Lung (tissue), 12 donors: ENCODE measurements around the gene CTDSPL. TPM values are rescaled to one million over a fixed set of nuclear protein-coding genes. Genes with fewer than 3 reads are reported as not detected.

Source experiments
- ATAC-seq: fragments of 200-7000 bp; cut with Tn5 transposase; one replicate; pipeline ENCODE4 v1.9.1; 2020; ENCODE audit warnings: moderate number of reproducible peaks; ENCODE audit not compliant: insufficient read depth, low FRiP score
- DNase-seq, 3 donors: peaks; one replicate each; pipeline ENCODE4 v3.0.0-alpha.2; 2013 to 2017
- H3K27ac ChIP-seq, 2 donors: one replicate each; pipeline ENCODE4 v1.5.1; 2013; ENCODE audit warnings: mild to moderate bottlenecking in 2 of 2, moderate library complexity in 2 of 2, control low read depth in 1 of 2, inconsistent platforms in 1 of 2, low read depth in 1 of 2, low read length in 1 of 2
- H3K27me3 ChIP-seq, 3 donors: one replicate each; pipeline ENCODE4 v1.5.1; 2013; ENCODE audit warnings: low read length in 2 of 3; ENCODE audit not compliant: control insufficient read depth in 3 of 3, insufficient read depth in 3 of 3
- H3K36me3 ChIP-seq, 4 donors: one replicate each; pipeline ENCODE4 v1.5.1; 2013; ENCODE audit warnings: low read length in 4 of 4, mild to moderate bottlenecking in 1 of 4, moderate library complexity in 1 of 4; ENCODE audit not compliant: control insufficient read depth in 4 of 4, insufficient read depth in 4 of 4
- H3K4me1 ChIP-seq, 5 donors: one replicate each; pipeline ENCODE4 v1.5.1; 2013; ENCODE audit warnings: low read length in 5 of 5, mild to moderate bottlenecking in 2 of 5, moderate library complexity in 1 of 5; ENCODE audit not compliant: control insufficient read depth in 5 of 5, insufficient read depth in 5 of 5
- H3K4me3 ChIP-seq: one replicate; pipeline ENCODE4 v1.5.1; 2013; ENCODE audit warnings: mild to moderate bottlenecking, control low read depth, moderate library complexity
- H3K9ac ChIP-seq, 2 donors: one replicate each; pipeline ENCODE4 v1.5.1; 2013; ENCODE audit warnings: low read length in 2 of 2, control low read depth in 1 of 2; ENCODE audit not compliant: insufficient read depth in 1 of 2
- H3K9me3 ChIP-seq, 4 donors: one replicate each; pipeline ENCODE4 v1.5.1; 2013; ENCODE audit warnings: low read length in 3 of 4, mild to moderate bottlenecking in 1 of 4, moderate library complexity in 1 of 4; ENCODE audit not compliant: control insufficient read depth in 4 of 4, insufficient read depth in 3 of 4
- CTCF ChIP-seq: IDR thresholded peaks from 2 replicates; pipeline ENCODE4 v1.5.1; 2012; ENCODE audit warnings: mild to moderate bottlenecking; ENCODE audit errors: control extremely low read depth, extremely low read depth
- WGBS, 2 donors: extraction: QIAGEN DNeasy Blood & Tissue Kit; methylation state at CpG; one replicate each; pipeline ENCODE4 v1.1.7; 2013; 5-methylcytosine and 5-hydroxymethylcytosine counted together
- polyA plus RNA-seq, 2 donors: library from polyadenylated mRNA; stranded (reverse); fragments of 200-250 nt; gene quantifications; one replicate each; pipeline ENCODE4 v1.2.1, GENCODE V29; 2013
- total RNA-seq, 2 donors: library from RNA; depleted of rRNA in 1 of 2; stranded (reverse); fragments of >200 nt in 1 of 2; gene quantifications; one replicate each; pipeline ENCODE4 v1.2.1, GENCODE V29; 2014 to 2021
- donor health status: control.
- donor health status: control.
- donor health status: Bipolar disorder and iron deficiency.
- donor health status: healthy.
- donor health status: DM: yes; HTN: yes; CAD: no.

The CTDSPL gene
- total and polyA plus RNA-seq, 4 donors, result 12.5 to 79.1 (median 33.5) TPM

DNA sequence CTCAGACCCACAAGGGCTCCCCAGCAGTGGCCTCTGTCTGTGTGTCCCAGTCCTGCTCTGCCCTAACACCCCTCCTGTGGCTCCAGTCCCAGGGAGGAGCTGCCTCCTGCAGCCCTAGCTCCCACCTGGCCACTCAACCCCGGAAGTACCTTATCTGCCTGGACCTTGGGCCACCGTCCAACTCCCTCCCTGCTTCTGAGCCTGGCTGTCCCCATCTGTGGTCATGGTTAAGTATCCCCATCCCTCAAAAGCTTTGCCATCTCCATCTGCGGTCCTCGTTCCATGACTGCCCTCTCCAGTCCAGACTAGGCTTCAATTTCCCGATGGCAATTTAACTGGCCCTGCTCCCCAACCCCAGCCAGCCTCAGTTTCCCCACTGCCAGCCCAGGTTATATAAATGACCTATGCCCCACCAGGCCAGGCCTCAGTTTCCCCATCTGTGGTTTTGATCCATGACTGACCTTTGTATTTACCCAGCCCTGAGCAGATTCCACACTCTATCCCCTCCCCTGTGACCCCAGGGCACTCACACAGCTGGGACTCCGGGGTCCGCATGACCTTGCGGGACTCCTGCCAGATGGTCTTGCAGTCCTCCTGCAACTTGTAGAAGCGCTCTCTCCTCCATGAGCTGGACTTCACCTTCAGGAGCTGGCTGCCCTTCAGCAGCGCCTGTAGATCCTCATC is 158.1 kb downstream of the CTDSPL start:
- DNase-seq (no peak), ATAC-seq (no peak)
- Histone ChIP-seq H3K9ac (no peak overlapping the region), H3K4me3 (no peak overlapping the region), H3K9me3 (peaks cover 0 to 9% (median 0%) of the 10 kb centered on the region in 4 donors), H3K27ac (no peak overlapping the region), H3K27me3 (no peaks in the 10 kb centered on the region), H3K36me3 (peaks cover 3 to 28% (median 21%) of the 10 kb centered on the region in 4 donors), H3K4me1 (peaks cover 0 to 17% (median 6%) of the 10 kb centered on the region in 5 donors)
- TF ChIP-seq CTCF, result no peak
- whole genome bisulfite sequencing, 2 donors, result 90 to 97% methylated on average over 10 of the region's 10 CpGs

GRCh38 chr3:38020342-38020726 is 158.7 kb downstream of the CTDSPL start:
- Histone ChIP-seq H3K27ac (no peak overlapping the region), H3K27me3 (no peaks in the 10 kb centered on the region), H3K4me3 (no peak overlapping the region), H3K36me3 (peaks cover 3 to 28% (median 16%) of the 10 kb centered on the region in 4 donors), H3K4me1 (peaks cover 0 to 17% (median 6%) of the 10 kb centered on the region in 5 donors), H3K9ac (no peak overlapping the region), H3K9me3 (peaks cover 0 to 9% (median 0%) of the 10 kb centered on the region in 4 donors)
- 85 to 93% methylated on average over 3 of the region's 3 CpGs for WGBS, 2 donors
- ATAC-seq, result no peak
- no peak for DNase-seq
- TF ChIP-seq CTCF, result no peak

- 77 to 97% methylated on average over 4 of the region's 4 CpGs for WGBS, 2 donors
- Histone ChIP-seq H3K27ac (no peak overlapping the region), H3K9me3 (peaks cover 0 to 9% (median 0%) of the 10 kb centered on the region in 4 donors), H3K4me1 (peaks cover 0 to 18% (median 10%) of the 10 kb centered on the region in 5 donors), H3K9ac (no peak overlapping the region), H3K36me3 (peaks cover 0 to 22% (median 7%) of the 10 kb centered on the region in 4 donors), H3K27me3 (no peaks in the 10 kb centered on the region), H3K4me3 (no peak overlapping the region)
- no peak for TF ChIP-seq CTCF
- ATAC-seq, result no peak
- DNase-seq, result no peak
These were observed 159.5 kb downstream of the CTDSPL start for GRCh38 chr3:38021196-38021595.
